Measurements from ENCODE around the gene SFT2D3.
A peak's percentile ranks its signal among the peaks of the same experiment; 100 is the strongest.

The SFT2D3 gene, protein sequence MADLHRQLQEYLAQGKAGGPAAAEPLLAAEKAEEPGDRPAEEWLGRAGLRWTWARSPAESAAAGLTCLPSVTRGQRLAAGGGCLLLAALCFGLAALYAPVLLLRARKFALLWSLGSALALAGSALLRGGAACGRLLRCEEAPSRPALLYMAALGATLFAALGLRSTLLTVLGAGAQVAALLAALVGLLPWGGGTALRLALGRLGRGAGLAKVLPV

GRCh38 chr2:127701193-127701650 lies at the start of gene SFT2D3:
TSS of gene SFT2D3 (plus strand) at chr2:127701497. CDS start at chr2:127701529, 32 bp downstream.
- peak; percentile 62 to 74 for DNase-seq (ENCODE audit: low read depth in 2 of 2)

GRCh38 chr2:127651971-127652550 lies 49.2 kb upstream of the SFT2D3 start:
- no peak for DNase-seq (ENCODE audit: low read depth in 2 of 2)

DNA sequence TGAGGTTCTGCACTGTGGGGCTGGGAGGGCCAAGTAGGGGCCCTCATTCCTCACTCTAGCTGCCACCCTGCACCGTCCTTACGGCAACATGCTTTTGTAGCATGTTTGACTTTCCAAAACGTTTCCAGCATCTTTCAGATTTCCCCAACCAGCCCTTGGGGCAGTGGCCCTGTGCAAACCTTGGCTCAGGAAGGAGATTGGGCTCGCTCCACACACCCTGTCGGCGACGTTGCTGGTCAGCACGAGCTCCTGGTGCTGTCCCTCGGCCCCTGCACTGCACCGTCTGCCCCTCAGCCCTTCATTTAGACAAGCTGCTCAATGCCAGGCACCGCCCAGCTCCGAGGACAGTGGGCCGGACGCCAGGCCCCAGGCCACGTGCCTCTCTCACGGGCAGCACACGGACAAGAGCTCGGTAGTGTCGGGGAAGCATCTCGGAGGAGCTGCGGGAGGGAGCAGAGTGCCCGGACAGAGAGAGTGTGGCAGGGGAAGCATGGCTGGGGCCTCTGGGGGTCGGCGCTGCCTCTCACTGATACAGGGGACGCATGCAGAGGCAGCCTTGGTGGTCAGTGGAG lies 48.4 kb upstream of the SFT2D3 start:
- DNase-seq (ENCODE audit: low read depth in 2 of 2) = no peak

DNA sequence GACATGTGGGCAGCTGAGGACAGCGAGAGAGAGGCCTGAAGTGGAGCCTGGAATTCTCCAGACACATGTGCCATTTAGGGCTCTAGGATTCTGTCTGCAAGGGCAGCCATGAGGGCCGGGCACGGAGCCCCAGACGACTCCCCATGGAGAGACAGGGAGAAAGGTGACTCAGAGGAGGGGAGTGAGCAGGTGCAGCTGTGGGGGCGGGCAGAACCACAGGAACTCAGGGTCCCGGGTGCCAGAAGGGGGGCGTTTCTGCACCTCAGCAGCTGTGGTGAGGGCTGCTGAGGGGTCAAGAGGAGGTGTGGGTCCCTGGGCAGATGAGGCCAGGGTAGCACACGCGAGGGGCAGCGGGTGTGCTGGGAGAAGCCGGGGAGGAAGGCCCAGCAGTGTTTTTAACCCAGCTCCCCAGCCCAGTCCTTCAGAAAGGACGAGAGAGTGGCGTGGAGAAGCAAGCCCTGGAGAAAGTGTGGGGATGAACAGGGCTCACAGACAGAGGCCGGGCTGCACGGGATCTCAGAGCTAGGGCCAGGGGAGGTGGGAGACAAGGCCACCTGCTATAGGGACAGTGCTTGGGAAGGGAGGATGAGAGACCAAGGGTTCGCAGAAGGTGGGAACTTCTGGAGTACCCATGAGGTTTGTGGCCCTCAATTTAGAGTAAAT lies 47.7 kb upstream of the SFT2D3 start:
- no peak for DNase-seq (ENCODE audit: low read depth in 2 of 2)

- no peak for DNase-seq (ENCODE audit: low read depth in 2 of 2)
Measured at GRCh38 chr2:127654084-127654837, 47.0 kb upstream of the SFT2D3 start.

DNA sequence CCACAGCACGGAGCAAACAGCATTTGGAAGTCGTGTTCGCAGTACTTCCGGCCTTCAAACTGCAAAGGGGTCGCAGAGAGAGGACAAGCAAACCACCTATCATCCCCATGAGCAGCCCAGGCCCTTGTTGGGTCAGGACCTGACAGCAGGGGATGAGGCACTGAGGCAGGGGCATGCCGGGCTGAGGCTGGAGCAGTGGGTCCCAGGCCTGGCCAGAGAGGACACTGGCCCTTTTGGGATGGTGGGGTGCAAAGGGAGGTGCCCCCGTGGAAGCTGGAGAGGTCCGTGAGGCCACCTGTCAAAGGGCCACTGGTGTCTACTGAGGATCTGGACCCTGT lies 46.5 kb upstream of the SFT2D3 start:
- DNase-seq (ENCODE audit: low read depth in 2 of 2) = no peak

DNA sequence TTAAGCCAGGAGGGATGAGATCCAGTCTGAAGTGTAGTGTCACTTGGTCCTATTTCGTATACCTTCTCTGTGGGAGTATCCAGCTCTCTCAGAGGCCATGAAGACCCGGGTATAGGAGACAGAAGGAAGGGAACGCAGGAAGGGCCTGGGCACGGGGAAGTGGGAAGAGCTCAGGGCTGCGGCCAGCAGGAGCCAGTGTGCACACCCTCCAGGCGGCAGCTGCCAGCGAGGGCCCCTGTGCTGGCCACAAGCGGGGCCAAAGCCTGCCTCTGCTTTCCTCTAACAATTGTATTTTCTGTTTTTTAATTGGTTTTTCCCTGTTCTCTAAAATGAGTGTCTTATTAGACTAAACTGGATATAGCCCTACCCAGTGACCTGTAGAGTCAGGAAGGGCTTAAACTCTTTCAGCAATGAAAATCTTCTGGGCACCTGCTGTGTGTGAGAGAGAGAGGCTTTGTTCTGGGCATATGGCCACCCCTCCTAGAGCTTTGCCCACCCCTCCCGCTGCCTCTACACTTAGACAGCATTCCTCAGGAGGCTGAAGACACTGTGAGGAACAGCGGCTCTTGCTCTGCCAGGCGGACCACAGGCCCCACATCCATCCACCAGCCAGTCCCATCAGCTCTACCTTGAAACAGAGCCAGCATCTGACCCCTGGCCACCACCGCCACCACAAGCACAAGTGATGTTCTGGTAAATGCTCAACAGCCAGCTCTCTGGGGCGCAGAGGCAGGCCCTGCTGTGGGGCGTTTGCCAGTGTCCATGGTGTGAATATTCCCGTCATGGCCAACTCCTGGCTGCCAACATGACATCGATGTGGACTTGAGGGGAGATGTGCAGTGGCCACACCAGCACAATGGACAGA lies 45.9 kb upstream of the SFT2D3 start:
- DNase-seq (ENCODE audit: low read depth in 2 of 2) = no peak

GRCh38 chr2:127656569-127657231 lies 44.6 kb upstream of the SFT2D3 start:
- no peak for DNase-seq (ENCODE audit: low read depth in 2 of 2)

DNA sequence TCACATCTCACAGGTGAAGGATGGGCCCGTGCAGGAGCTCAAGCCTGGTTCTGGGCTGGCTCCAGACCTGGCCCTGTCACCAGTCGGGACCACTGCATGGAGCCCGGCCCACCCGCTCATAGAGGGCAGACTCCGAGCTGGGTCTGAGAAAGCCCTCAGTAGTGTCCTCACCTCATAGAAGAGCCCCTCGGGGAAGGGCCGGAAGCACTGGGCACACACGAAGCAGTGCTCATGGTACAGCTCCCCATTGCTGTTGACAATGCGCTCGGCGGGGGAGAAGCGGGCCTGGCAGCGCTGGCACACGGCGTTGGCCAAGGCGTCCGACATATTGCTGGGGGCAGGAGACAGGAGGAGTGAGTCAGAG lies 44.1 kb upstream of the SFT2D3 start:
- DNase-seq (ENCODE audit: low read depth in 2 of 2) = no peak

GRCh38 chr2:127658146-127658545 lies 43.2 kb upstream of the SFT2D3 start:
- no peak for DNase-seq (ENCODE audit: low read depth in 2 of 2)

- no peak for DNase-seq (ENCODE audit: low read depth in 2 of 2)
Measured at GRCh38 chr2:127658641-127659407, 42.5 kb upstream of the SFT2D3 start.

- DNase-seq (ENCODE audit: low read depth in 2 of 2) = no peak
Measured at GRCh38 chr2:127659408-127660290, 41.6 kb upstream of the SFT2D3 start.

DNA sequence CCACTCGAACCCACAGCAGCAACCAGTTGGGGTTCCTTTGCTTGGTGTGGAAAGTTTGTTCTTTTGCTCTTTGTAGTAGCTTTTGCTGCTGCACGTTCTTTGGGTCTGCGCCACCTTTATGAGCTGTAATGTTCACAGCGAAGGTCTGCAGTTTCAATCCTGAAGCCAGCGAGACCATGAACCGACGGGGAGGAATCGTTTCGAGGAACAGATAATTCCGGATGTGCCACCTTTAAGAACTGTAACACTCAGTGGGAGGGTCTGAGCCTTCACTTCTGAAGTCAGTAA lies 41.1 kb upstream of the SFT2D3 start:
- no peak for DNase-seq (ENCODE audit: low read depth in 2 of 2)

DNA sequence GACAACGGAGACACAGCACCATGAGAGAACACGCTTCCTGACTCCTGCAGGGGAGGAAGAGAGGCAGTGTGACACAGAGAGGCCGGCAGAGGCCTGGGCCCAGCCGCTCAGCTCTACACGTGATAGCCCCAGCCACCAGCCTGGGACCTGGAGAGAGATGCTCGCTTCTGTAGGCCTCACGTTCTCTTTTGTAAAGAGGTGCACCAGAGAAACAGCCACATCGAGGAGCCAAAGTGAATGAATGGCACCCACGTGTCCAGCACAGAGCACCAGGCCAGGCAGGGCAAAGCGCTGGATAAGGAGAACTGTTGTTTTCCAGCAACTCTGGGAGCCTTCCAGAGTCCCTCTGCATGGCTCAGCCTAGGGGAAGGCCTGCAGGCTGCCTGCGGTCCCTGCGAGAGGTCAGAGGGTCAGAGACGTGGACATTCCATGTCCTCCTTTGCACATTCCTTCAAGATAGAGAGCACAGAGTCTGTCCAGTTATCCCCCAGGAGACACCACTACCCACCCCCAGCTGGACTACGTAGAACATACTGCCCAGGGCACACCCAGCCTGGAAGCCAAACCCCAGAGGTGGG lies 40.1 kb upstream of the SFT2D3 start:
- no peak for DNase-seq (ENCODE audit: low read depth in 2 of 2)

- no peak for DNase-seq (ENCODE audit: low read depth in 2 of 2)
Measured at GRCh38 chr2:127661949-127662510, 39.3 kb upstream of the SFT2D3 start.

DNA sequence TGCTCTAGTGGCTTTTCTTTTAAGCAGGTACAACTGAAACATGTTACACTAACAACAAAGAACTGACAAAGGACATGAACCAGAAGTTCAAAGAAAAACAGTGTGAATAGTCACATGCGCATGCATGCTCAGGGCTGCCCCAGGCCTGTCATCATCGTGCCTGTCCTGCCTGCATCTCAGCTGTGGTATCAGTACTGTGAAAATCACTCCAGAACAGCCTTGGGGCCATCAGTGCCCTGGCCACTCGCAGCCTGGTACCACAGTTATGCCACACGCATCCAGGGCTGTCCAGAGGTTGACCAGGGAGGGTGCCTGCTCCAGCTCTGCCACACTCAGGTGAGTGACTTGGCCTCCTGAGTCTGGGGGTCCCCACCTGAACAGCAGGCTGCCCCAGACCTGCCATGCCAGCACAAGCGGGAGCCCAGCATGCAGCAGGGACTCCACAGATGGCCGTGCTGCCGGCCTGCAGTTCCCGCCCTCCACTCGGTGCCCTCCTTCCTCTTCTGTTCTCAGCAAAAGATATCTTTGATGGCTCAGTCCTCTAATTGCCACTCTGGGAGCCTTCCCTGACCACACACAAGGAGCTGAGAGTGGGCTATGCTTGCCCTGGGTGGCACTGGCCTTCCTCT lies 38.2 kb upstream of the SFT2D3 start:
- DNase-seq (ENCODE audit: low read depth in 2 of 2) = no peak

DNA sequence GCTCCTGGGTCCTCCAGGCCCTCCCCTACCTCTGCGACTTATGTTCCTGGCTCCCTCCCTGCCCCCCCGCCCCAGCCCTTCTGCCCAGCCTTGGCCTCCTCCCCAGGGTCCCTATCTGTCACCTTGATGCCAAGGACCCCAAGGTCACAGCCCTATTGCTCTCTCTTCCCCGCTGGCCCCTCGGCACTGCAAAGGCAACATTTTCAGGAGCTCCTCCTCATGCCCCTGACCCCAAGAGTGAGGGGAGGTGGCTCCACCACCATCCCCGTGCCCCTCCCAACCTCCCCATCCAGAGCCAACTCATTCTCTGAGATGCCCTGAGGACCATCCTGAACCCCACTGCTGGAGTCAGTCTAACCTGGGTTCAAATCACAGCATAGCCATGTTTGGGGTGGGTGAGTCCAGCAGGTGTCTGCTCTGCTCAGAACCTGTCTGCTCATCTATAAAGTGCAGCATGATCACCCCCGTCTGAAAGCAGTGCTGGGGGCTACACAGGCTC lies 37.7 kb upstream of the SFT2D3 start:
- no peak for DNase-seq (ENCODE audit: low read depth in 2 of 2)
